ENCODE data around the gene LAPTM5.
"Not testable (repeated sequence)": the region's sequence is repeated elsewhere in the genome, so short reads cannot be mapped to it uniquely, and the experiment has no call there.

Gene LAPTM5

DNA sequence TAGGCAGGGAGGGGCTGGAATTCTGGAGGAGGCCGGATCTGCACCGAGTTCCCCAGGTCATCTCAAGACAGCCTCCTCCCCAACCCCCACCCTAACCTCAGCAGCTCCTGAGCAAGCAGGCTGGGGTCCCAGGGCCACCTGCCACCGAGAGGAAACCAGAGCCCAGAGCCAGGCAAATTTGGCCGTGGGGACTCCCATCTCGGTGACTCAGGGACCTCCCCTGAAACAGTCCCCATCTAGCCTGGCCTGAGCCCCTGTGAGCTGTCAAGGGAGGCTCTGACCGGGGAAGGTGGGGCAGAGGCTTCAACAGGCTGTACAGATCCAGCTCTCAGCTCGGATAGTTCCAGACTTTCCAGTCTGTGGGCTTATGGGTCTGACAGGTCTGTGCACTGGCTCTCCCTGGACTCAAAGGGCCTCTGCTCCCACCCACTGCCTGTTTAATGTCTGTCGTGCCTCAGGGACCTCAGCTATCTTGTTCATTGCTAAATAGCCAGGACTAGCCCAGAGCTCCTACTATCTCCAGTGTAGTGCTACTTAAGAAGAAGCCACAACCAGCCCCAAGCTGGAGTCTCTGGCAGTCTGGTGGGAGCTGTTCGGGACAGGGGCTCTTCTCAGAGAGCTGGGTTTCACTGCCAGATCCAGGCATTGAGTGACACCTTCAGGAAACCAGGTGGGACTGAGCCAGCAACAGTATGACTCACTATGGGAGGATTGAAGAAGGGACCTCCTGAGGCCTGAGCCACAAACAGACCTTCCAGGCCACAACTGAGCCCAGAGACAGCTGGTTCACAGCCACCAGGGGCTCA, 59.8 kb downstream of the LAPTM5 start:
- DNase-seq (ENCODE audit: low read depth in 2 of 2): no peak

DNA sequence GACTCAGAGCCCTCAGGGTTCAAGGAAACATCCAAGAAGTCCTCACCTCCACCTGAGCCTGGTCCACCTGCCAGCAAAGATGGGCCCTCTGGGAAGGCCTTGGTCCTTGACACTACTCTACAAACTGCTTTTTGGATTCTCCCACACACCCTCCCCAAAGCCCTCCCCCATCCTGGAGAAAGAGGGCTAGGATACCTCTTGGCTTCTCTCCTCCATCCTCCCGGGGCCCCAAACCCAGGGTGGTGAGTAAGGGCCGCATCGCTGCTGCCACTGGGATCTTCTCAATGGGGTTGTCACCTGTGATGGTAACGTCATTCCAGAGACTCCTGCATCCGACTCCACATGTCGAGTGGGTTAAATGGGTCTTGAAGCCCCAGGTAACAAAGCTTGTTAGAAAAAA, 60.7 kb downstream of the LAPTM5 start:
- DNase-seq (ENCODE audit: low read depth in 2 of 2): no peak

DNA sequence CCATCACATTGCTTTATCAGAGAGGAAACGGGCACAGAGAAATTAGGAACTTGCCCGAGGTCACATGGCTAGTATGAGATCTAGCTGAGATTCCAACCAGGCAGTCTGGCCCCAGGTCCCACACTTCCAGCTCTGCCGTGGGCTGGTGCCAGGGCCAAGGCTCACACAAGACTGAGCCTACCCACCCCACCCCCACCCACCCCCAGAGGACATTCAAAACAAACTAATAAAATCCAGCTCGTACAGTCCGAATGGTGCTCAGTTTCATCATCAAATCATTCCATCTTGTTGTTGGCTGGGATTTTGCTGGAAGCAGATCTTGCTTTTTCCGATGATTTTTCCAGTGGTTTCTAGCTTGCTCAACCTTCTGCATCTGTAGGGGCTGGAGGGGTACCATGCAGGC, 62.1 kb downstream of the LAPTM5 start:
- no peak for DNase-seq (ENCODE audit: low read depth in 2 of 2)

DNA sequence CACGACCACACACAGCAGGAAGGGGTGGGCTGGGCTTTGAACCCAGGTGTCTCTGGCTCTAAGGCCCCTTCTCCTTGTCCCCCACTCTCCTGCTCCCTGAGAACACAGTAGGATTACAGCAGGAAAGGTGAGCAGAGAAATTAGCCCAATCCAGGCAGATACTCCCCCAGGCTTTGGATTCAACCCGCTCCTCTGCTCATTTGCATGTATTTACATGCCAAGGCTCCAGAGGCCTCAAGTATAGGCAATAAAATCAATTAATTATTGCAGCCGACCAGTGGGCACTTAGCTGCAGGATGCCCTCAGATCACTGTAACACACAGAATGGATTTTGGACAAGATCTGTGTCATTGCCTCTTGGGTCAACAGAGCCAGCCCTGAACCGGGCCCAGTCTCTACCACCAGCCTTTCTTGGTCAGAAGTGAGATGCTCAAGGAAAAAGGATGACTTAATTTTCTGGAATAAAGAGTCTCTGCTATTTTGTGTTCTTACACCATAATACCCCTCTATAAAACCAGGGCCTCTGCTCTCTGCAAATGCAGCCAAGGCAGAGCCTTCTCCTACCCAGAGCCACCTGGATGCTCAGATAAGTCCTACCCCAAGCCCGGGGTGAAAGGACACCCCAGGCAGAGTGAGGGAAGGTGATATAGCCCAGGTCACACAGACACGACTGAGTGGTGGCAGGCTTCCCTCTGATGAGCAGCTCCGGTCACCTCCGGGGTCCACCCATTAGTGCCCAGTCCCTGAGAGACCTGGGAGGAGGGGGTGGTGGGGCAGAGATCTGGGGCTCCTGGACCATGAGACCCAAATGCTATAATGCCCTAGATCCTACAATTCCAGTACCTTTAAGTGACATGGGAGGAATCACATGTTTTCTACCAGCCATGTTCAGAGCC, 63.0 kb downstream of the LAPTM5 start:
- DNase-seq (ENCODE audit: low read depth in 2 of 2): no peak

DNA sequence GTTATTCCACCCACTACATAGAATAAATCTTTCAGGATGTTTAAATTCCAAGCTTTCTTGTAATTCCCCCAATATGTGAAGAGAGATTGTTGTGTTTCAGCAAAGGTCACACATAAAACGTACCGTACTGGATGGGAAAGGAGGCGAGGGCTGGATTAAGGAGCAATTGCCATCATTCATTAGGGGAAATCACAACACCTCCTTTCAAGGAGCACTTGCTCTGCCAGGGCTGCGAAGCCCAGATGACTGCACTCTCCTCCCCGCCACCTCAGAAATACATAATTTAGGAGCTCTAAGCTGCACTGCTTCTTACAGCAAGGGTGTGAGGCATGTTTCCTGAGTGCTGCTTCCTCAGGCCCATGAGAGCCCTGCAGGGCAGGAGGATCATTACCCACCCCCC, 63.8 kb downstream of the LAPTM5 start:
- no peak for DNase-seq (ENCODE audit: low read depth in 2 of 2)

DNA sequence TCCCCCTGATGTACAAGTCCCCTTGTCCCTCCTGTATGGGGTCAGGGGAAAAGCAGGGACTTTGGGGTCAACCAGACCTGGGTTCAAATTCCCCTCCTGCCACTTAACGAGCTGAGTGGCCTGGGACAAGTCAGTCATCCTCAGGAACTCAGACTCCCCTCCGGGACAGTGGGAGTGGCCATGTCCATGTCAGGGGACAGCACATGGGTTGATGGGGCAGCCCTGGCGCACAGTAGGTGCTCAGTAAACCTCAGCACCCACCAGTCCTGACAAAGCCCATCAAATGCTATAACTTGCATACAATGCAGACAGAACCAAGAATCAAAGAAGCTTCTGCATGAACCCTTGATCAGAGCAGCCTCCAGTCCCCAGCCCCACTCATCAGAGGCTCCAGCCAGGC, 64.2 kb downstream of the LAPTM5 start:
- no peak for DNase-seq (ENCODE audit: low read depth in 2 of 2)

DNA sequence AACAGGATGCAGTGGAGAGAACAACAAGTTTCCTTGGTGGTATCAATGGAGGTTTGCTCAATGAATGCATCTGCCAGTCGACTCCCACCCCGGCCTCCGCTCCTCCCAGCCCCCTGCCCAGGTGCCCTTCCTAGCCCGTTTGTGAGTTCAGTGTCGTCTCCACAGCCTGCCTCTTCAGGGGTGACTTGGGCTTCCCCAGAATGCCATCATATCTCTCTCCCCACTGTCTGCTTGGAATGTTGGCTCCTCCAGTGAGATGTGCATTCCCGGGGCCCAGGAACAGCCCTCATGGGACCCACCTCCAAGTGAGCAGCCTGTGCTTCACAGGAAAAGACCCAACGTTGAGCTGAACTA, 64.6 kb downstream of the LAPTM5 start:
- no peak for DNase-seq (ENCODE audit: low read depth in 2 of 2)

DNA sequence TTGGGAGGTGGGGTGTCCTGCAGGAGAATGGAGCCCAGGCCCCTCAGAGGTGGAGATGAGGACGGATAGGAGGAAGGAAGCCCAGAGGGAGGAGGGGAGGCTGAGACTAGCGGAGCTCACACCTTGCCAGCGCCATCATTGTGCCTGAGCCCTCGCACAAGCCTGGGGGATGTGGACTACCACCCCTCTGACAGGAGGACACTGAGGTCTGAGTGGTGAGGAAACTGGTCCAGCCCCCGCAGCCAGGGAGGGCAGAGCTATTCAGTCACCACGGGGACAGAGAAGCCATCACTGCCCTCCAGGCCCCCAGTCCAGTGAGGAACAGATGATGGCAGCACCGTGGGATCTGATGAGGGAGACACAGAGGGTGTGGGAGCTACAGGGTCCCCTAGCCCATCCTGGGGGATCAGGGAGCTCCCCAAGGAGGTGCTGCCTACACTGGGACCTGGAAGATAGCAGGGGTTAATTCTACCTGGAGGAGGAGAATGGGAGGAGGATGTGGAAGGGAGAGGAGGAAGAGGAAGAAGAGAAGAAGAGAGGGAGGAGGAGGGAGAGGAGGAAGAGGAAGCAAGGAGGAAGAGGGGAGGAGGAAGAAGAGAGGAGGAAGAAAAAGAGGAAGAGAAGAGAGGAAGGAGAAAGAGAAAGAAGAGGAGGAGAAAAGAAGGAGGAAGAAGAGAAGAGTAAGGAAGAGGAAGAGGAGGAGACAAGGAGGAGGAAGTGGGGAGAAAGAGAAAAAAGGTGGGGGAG, 65.2 kb downstream of the LAPTM5 start:
- no peak for DNase-seq (ENCODE audit: low read depth in 2 of 2)

DNA sequence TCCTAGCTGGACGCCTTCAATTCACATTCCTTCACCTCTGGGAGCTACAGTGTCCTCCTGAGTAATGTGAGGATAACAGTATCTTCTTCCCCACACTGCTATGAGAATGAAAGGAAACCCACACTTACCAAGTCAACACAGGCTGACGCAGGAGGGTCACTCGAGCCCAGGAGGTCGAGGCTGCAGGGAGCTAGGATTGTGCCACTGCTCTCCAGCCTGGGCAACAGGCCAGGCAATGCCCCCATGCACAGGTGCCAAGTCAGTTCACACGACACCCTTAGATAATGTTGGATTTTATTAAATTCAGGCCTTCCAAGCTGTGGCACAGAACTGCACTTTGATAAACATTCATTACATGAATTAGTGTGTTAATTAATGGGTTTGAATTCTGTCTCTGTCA, 66.1 kb downstream of the LAPTM5 start:
- DNase-seq (ENCODE audit: low read depth in 2 of 2): no peak

DNA sequence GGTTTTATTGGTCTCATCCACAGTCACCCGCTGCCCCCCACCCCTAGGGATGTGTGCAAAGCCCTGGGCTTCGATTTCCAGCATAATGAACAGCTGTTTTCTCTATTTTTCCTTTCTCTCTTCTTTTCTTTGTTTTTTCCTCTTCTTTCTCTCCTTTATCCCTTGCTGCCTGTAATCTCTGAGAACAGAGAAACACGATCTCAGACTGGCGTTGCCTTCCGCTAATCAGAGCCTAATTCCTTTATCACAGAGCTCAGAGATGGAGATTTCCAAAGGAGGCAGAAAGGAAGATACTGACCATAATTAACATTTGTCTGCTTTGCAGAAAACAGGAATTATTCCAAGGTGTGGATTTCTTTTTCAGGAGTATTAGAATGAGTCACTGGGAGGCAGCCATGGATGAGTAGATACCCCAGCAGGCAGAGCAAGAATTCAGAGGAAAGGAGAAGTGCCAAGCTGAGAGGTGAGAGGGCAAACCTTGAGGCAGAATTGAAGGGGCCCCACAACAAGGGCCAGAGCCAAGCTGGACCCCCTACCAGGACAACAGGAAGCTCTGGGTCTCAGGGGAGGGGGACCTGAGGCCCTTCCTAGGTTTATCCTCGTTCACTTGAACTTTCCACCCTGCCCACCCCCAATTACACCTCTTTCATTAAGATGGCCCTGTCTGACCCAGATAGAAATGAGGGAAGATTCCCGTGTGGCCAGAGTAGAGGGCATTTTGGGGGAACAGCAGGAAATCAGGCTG, 67.5 kb downstream of the LAPTM5 start:
- DNase-seq (ENCODE audit: low read depth in 2 of 2): no peak

DNA sequence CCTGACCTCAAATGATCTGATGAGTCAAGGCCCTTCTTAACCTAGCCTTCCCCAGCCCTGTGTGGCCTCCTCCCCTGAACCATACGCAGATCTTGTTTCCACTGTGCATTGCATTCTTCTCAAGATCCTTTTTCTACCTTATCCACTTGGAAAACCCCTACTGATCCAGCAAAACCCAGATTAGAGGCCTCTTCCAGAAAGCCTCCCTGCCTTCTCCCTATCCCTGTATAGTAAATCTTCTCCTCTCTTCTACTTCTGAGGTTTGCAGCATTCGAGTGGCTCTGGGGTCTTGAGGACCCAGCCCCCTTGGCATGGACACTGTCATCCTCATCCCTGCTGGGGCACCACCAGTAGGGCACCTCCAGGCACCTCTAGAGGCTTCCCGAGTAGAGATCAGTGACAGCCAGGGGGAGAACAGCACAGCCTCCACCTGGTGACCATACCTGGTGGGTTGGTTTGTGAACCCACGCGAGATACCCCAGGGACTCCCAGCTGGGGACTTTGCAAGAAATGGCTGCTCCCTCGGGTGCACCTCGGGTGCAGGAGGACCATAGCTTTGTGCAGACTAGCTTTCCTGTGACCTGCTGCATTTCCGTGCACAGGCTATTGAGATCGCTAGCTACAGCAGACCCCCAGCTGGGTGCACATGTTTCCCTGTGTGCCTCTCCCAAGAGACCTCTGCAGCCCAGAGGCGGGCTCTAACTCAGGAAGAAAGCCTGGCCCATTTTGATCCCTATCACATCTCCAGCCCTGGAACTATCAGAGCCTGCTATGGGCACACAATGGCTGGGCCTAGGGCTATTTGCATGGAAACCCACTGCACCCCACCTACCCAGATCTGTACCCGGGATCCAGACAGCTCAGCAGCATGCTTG, 68.4 kb downstream of the LAPTM5 start:
- no peak for DNase-seq (ENCODE audit: low read depth in 2 of 2)

DNA sequence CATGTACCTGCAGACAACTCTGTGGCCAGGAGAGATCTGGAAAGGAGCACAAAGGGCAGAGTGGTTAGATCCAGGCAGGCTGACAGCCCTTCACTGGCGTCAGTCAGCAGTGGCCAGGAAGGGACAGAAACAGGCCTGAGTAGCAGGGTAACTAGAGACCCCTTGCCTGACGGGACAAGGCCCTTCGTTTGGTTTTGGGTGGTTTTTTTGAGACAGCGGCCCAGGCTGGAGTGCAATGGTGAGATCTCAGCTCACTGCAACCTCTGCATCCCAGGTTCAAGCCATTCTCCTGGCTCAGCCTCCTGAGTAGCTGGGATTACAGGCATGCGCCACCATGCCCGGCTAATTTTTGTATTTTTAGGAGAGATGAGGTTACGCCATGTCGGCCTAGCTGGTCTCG, 69.1 kb downstream of the LAPTM5 start:
- not testable (repeated sequence) for DNase-seq (ENCODE audit: low read depth in 2 of 2)

DNA sequence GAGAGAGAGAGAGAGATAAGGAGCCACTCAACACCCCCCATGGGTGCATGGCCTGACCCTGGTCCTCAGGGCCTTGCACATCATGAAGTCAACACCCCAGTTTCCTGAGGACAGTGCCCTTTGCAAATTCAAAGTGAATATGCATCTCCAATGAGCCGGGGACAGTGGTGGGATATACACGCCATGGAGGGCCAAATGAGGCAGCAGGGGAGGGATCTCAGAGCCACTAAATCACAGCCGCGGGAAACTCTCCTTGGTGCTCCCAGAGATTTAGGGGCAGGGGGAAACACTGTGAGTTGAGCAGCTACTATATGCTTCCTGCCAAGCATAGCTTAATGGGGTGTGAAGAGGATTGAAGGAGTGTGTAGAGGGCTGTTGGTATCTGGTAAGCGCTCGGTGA, 69.7 kb downstream of the LAPTM5 start:
- no peak for DNase-seq (ENCODE audit: low read depth in 2 of 2)

DNA sequence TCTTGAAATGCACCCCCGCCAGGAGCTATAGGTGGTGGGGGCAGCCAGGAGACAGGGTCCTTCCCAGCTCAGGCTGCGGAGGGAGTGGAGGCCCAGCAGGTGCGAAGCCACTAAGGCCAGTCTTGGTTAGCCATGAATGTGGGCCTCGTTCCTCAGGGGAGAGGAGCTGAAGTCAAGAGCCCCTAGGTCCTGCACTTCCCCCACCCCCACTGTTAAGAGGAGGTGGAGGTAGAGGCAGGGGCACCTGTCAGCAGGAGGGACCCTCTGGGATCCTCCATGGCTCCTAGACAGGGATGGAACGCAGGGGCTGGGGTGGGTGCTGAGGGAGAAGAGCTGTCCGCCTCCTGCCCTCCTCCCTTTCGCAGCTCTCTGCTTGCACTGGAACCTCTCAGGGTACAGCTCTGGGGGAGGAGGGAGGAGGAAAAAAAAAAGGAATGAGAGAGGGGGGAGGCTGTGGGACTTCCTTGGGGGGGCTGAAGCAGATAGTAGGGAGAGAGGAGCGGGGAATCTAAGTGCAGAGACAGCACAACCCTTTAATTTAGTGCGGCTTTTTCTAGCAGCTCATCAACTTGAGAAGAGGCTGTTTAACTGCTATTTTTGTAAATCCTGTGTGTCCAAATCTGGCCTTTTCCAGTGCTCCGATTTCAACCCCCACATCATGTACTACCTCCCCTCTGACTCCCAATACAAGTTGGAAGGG, 71.2 kb downstream of the LAPTM5 start:
- DNase-seq (ENCODE audit: low read depth in 2 of 2): no peak

DNA sequence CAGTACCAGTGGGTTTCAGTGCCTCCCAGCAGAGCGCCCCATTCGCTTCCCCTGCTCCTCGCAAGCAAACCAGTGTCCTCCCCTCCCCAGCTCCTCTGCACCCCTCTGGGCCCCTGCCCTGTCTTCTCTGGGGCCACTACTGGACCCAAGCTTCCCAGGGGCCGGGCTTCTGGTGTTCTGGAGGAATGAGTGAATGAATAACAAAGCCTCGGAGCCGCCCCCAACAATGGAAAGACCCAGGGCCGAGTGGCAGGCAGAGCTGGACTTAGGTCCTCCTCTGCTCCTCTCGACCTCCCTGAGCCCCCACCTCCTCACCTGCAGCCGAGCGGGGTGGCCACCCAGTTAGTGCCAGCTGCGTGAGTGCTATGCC, 71.8 kb downstream of the LAPTM5 start:
- DNase-seq (ENCODE audit: low read depth in 2 of 2): no peak

DNA sequence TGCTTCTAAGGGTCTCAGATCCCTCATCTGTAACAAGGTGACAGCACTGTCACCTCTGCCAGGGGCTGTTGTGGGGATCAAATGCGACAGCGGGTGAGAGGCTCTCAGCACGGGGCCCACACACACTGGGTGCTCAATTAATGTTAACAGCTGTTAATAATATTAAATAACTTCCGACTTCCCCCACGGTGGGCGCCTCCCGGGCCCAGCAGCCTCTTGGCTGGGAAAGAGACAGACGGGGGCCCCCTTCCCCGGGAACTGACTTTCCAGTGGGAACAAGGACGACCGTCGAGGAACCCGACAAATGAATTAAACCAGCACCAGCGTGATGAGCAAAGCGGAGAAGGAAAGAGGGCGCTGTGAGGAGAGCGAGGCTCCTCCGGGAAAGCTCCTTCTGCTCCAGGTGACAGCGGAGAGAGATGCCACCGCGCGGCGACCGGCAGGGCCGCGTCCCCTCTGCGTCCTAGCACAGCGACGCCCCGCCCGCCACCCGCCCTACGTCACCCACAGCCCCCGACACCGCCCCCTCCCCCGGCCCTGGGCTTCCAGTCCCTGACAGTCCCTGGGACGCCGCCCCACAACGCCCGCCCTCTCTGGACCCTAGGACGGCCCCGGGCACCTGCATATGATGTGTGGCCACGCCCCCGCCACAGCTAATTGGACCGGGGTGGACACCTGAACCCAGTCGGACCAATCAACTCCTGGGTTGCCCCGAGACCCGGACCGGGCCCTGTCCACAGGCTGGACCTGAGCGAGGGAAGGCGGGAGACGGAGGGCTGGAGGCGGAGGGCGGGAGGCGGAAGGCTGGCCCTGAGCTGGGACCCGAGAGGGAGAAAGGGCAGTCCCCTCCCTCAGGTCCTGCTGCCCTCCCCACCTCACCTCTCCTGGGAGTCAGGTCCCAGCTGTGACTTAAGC, 72.4 kb downstream of the LAPTM5 start:
- no peak for DNase-seq (ENCODE audit: low read depth in 2 of 2)

DNA sequence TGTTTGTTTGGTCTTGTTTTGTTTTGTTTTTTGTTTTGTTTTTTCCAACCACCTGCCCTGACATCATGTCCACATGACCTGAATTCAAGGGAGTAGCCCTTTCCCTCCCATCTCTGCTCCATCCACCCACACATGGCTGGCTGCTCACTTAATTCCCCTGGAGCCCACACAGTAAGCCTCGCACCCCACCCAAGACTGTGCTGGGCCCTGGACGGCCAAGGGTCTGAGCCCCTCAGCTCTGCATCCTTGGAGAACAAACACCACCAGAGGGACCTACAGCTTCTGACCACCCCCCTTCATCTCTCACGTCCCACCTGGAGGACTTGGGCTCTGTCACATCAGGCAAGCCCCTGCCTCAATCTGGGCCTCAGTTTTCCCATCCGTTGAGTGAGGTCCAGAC, 73.3 kb downstream of the LAPTM5 start:
- DNase-seq (ENCODE audit: low read depth in 2 of 2): no peak

DNA sequence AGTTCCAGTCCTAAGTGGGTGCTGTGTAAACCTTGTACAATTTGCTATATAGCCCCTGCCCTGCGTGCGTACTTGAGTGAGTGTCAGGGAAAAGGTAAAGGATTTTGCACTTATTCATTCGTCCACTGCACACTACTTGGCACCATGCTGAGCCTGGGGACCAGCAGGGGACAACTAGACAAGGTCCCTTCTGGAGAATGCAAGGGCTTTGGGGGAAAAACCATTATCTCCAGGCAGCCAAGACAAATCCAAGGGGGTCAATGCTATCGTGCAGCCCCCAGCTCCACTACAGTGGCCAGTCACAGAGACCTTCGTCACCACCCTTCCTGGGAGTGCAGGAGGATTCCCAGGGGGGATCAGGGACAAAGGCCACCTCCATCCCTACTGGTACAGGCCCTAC, 73.9 kb downstream of the LAPTM5 start:
- no peak for DNase-seq (ENCODE audit: low read depth in 2 of 2)

Data from stimulated activated CD8-positive, alpha-beta memory T cell treated with anti-CD3 and anti-CD28 coated beads, Interleukin-15, amount 100 ng/mL, for 48 hours (primary cell).